GM12892 (cell line): Measurements from ENCODE around the gene ANKRD7. TPM values are rescaled to one million over a fixed set of nuclear protein-coding genes. Genes with fewer than 3 reads are reported as not detected.
A peak's percentile ranks its signal among the peaks of the same experiment; 100 is the strongest.

Experiments
- DNase-seq: peaks from one replicate; pipeline ENCODE4 v3.0.0; 2011; ENCODE audit not compliant: insufficient read length
- FAIRE-seq: peaks from 2 replicates; lab custom pipeline; 2011; peaks lifted over from hg19 to GRCh38; lab: Jason Lieb, UNC
- POLR2A ChIP-seq: IDR thresholded peaks from 2 replicates; pipeline ENCODE4 v1.6.1; 2011; ENCODE audit warnings: low read depth, low read length, control low read depth
- POLR2AphosphoS5 ChIP-seq: IDR thresholded peaks from 2 replicates; pipeline ENCODE4 v1.6.1; 2011; ENCODE audit warnings: low read depth, low read length, control low read depth
- TAF1 ChIP-seq: IDR thresholded peaks from 2 replicates; pipeline ENCODE4 v1.6.1; 2011; ENCODE audit warnings: low read depth, mild to moderate bottlenecking, control low read depth, low read length, borderline replicate concordance
- polyA plus RNA-seq: library from polyadenylated mRNA; unstranded; fragments of >200 nt; gene quantifications from one replicate; pipeline ENCODE4 v1.2.1, GENCODE V29; 2012; ENCODE audit warnings: missing spikeins, inconsistent platforms; ENCODE audit not compliant: missing spikeins

The ANKRD7 gene
- polyA plus RNA-seq, result 0.25 TPM

GRCh38 chr7:118224521-118224920 lies at the start of gene ANKRD7:
Gene ANKRD7, plus strand, starts transcription at chr7:118224704. Its CDS starts 127 bp downstream, at chr7:118224831.
- DNase-seq (no peak), FAIRE-seq (no peak)
- TF ChIP-seq POLR2AphosphoS5, result no peak
- TF ChIP-seq POLR2A, result no peak
- TF ChIP-seq TAF1, result no peak

- TF ChIP-seq POLR2AphosphoS5 (no peak), TAF1 (no peak), POLR2A (no peak)
- DNase-seq (no peak), FAIRE-seq (no peak)
Measured at GRCh38 chr7:118175740-118176139, 48.8 kb upstream of the ANKRD7 start.

GRCh38 chr7:118179191-118179590 lies 45.3 kb upstream of the ANKRD7 start:
- no peak for DNase-seq
- no peak for FAIRE-seq
- no peak for TF ChIP-seq POLR2A
- TF ChIP-seq POLR2AphosphoS5, result no peak
- no peak for TF ChIP-seq TAF1

- no peak for DNase-seq
- no peak for FAIRE-seq
- TF ChIP-seq POLR2A (no peak), TAF1 (no peak), POLR2AphosphoS5 (no peak)
Measured at GRCh38 chr7:118182593-118183427, 41.7 kb upstream of the ANKRD7 start.

- TF ChIP-seq POLR2AphosphoS5, result no peak
- no peak for TF ChIP-seq POLR2A
- no peak for TF ChIP-seq TAF1
- no peak for DNase-seq
- no peak for FAIRE-seq
Measured at GRCh38 chr7:118183428-118183785, 41.1 kb upstream of the ANKRD7 start.

GRCh38 chr7:118183786-118184564 lies 40.5 kb upstream of the ANKRD7 start, which contains the start of gene LSM8:
Gene LSM8, plus strand, starts transcription at chr7:118184164. Its CDS starts 60 bp downstream, at chr7:118184224.
- peak; percentile 97 for FAIRE-seq
- DNase-seq, result peak; percentile 63
- TF ChIP-seq TAF1 (peak; percentile 56; the same call in 1 of the 2 replicates), POLR2AphosphoS5 (peak; percentile 89), POLR2A (peak; percentile 89)

- no peak for FAIRE-seq
- TF ChIP-seq POLR2A (no peak), POLR2AphosphoS5 (no peak), TAF1 (no peak)
- DNase-seq, result no peak
Measured at GRCh38 chr7:118184565-118184940, 40.0 kb upstream of the ANKRD7 start.

- TF ChIP-seq TAF1, result no peak
- no peak for TF ChIP-seq POLR2A
- FAIRE-seq (no peak), DNase-seq (no peak)
Measured at GRCh38 chr7:118185163-118185860, 39.2 kb upstream of the ANKRD7 start.

- TF ChIP-seq POLR2A, result no peak
- TF ChIP-seq TAF1, result no peak
- TF ChIP-seq POLR2AphosphoS5, result no peak
- DNase-seq (no peak), FAIRE-seq (no peak)
Measured at GRCh38 chr7:118186501-118186900, 38.0 kb upstream of the ANKRD7 start.

- DNase-seq (no peak), FAIRE-seq (no peak)
- TF ChIP-seq TAF1 (no peak), POLR2AphosphoS5 (no peak), POLR2A (no peak; the same call in 1 of the 2 replicates)
Measured at GRCh38 chr7:118194571-118194970, 29.9 kb upstream of the ANKRD7 start.

GRCh38 chr7:118195837-118196474 lies 28.5 kb upstream of the ANKRD7 start:
- no peak for TF ChIP-seq TAF1
- TF ChIP-seq POLR2A, result no peak
- TF ChIP-seq POLR2AphosphoS5, result no peak
- FAIRE-seq (peak; percentile 61), DNase-seq (no peak)
